HG03280 (cell line): ENCODE measurements around the gene STK26.
"Not testable (repeated sequence)": the region's sequence is repeated elsewhere in the genome, so short reads cannot be mapped to it uniquely, and the experiment has no call there.

ENCODE experiments used
- ATAC-seq: cut with Tn5 transposase; IDR thresholded peaks from one replicate; pipeline ENCODE4 v1.9.1; 2021; ENCODE audit warnings: mild to moderate bottlenecking, moderate library complexity; ENCODE audit not compliant: unreplicated experiment

The STK26 gene

GRCh38 chrX:132034648-132035047 is 11.5 kb downstream of the STK26 start:
- ATAC-seq, result peak; percentile 59

- no peak for ATAC-seq
Measured at GRCh38 chrX:132037479-132037993, 14.4 kb downstream of the STK26 start.

GRCh38 chrX:132040066-132040465 is 17.0 kb downstream of the STK26 start:
- no peak for ATAC-seq

- ATAC-seq, result no peak
Measured at GRCh38 chrX:132041015-132041414, 17.9 kb downstream of the STK26 start.

GRCh38 chrX:132043977-132044376 is 20.9 kb downstream of the STK26 start:
- no peak for ATAC-seq

GRCh38 chrX:132044953-132045352 is 21.9 kb downstream of the STK26 start:
- no peak for ATAC-seq

GRCh38 chrX:132045456-132045855 is 22.4 kb downstream of the STK26 start:
- no peak for ATAC-seq

- ATAC-seq, result no peak
Measured at GRCh38 chrX:132046533-132046932, 23.4 kb downstream of the STK26 start.

- ATAC-seq, result not testable (repeated sequence)
Measured at GRCh38 chrX:132051778-132052177, 28.7 kb downstream of the STK26 start.

- no peak for ATAC-seq
Measured at GRCh38 chrX:132058050-132058449, 34.9 kb downstream of the STK26 start.

- no peak for ATAC-seq
Measured at GRCh38 chrX:132058975-132059374, 35.9 kb downstream of the STK26 start.

- ATAC-seq, result no peak
Measured at GRCh38 chrX:132059973-132060540, 37.0 kb downstream of the STK26 start.

- ATAC-seq, result no peak
Measured at GRCh38 chrX:132063334-132063733, 40.2 kb downstream of the STK26 start.

GRCh38 chrX:132063862-132064261 is 40.8 kb downstream of the STK26 start:
- no peak for ATAC-seq

GRCh38 chrX:132068405-132068804 is 45.3 kb downstream of the STK26 start:
- ATAC-seq, result no peak

- no peak for ATAC-seq
Measured at GRCh38 chrX:132071254-132071653, 48.2 kb downstream of the STK26 start.

GRCh38 chrX:132077414-132077813 is 54.3 kb downstream of the STK26 start:
- no peak for ATAC-seq

GRCh38 chrX:132077912-132078311 is 54.8 kb downstream of the STK26 start:
- ATAC-seq, result no peak

GRCh38 chrX:132085786-132086185 is 62.7 kb downstream of the STK26 start:
- no peak for ATAC-seq

- no peak for ATAC-seq
Measured at GRCh38 chrX:132086672-132087071, 63.6 kb downstream of the STK26 start.

GRCh38 chrX:132088864-132089263 is 65.8 kb downstream of the STK26 start:
- ATAC-seq, result no peak

GRCh38 chrX:132090403-132091159 is 67.5 kb downstream of the STK26 start:
- ATAC-seq, result no peak
